ENCODE measurements around the gene IL31RA.

Gene IL31RA

DNA sequence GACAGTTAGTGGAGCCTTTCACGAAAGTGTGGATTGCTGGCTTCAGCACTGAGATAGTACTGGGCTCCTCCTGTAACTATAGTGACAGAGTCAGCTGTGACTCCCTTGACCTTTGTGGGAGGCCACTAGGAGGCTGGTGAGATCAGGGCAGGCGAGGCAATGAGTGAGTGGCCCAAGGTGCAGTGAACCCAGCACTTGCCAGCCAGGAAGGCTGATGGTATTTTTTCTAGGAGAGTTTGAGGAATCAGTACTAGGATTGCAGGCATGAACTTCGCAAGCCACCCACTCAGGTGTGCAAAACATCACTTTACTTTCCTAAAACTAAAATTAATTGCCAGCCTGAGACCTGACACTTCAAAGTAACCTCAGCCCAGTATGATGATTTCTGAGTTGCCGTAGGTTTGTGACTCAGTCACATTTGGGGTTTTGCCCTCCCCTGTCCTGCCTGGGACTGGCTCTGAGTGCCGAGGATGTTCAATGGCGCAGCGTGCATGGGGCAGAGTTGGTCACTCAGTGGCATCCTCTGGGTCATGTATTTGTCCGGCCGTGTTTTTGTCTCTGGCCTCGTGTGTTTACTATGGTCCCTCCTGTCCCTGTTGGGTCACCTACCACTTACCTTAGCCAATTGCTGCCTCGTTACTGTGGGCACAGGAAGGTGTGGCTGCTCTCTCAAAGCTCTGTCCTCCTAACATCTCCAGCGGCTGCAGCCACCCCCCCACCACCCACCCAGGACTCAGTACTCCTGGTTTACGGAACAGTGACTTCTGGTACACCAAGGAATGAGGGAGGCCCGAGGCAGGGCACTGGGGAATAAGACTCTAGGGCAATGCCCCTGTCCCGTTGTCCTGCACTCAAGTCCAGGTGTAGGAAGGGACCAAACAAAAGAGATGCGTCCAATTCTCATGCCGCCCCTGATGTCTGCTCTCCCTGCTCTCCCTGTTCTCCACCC, 67.2 kb downstream of the IL31RA start:
- Histone ChIP-seq H3K36me3 (ENCODE audit: control insufficient read depth in 1 of 2, insufficient read depth in 2 of 2, low read length in 2 of 2) (no peaks in the 10 kb centered on the region), H3K9me3 (ENCODE audit: insufficient read depth, low read depth, low read length) (no peaks in the 10 kb centered on the region), H2BK5ac (ENCODE audit: low read depth, low read length, poor library complexity) (no peak overlapping the region), H4K91ac (ENCODE audit: low read depth, low read length) (no peak overlapping the region), H4K12ac (ENCODE audit: low read depth, low read length) (no peak overlapping the region), H3K27me3 (ENCODE audit: insufficient read depth, low read length) (no peaks in the 10 kb centered on the region), H3K79me2 (ENCODE audit: control insufficient read depth, insufficient read depth, low read length, poor library complexity) (no peaks in the 10 kb centered on the region), H3K4me2 (ENCODE audit: low read length) (no peak overlapping the region), H3K4me1 (ENCODE audit: control insufficient read depth in 1 of 2, insufficient read depth in 2 of 2, low read length in 2 of 2) (peaks cover 0 to 2% of the 10 kb centered on the region in 2 experiments), H3K14ac (ENCODE audit: low read length) (no peak overlapping the region), H3K4me3 (ENCODE audit: low read depth, low read length) (no peak overlapping the region), H4K8ac (ENCODE audit: low read depth, low read length) (no peak overlapping the region), H2BK120ac (ENCODE audit: insufficient read depth, low read length, poor library complexity) (no peak overlapping the region), H2AK5ac (ENCODE audit: low read length) (no peak overlapping the region), H3K27ac (ENCODE audit: low read depth, low read length) (no peak overlapping the region), H3K18ac (ENCODE audit: low read length) (no peak overlapping the region), H2AFZ (ENCODE audit: insufficient read depth, low read length, poor library complexity) (no peak overlapping the region), H3K23ac (ENCODE audit: low read length) (no peak overlapping the region), H3K4ac (ENCODE audit: low read depth, low read length) (no peak overlapping the region), H2BK12ac (ENCODE audit: low read length) (no peak overlapping the region), H3K9ac (ENCODE audit: low read length) (no peak overlapping the region), H3K79me1 (ENCODE audit: low read length) (no peaks in the 10 kb centered on the region)
- no peak for DNase-seq
- no CpG with 5 or more reads among the region's 17 CpGs for WGBS (ENCODE audit: extremely low coverage, insufficient coverage, insufficient read length)

GRCh38 chr5:55919625-55920024, 68.5 kb downstream of the IL31RA start:
- Histone ChIP-seq H3K18ac (ENCODE audit: low read length) (no peak overlapping the region), H3K79me1 (ENCODE audit: low read length) (peaks cover under 1% of the 10 kb centered on the region), H2BK12ac (ENCODE audit: low read length) (no peak overlapping the region), H3K9me3 (ENCODE audit: insufficient read depth, low read depth, low read length) (no peaks in the 10 kb centered on the region), H4K12ac (ENCODE audit: low read depth, low read length) (no peak overlapping the region), H2BK5ac (ENCODE audit: low read depth, low read length, poor library complexity) (no peak overlapping the region), H3K23ac (ENCODE audit: low read length) (no peak overlapping the region), H3K79me2 (ENCODE audit: control insufficient read depth, insufficient read depth, low read length, poor library complexity) (no peaks in the 10 kb centered on the region), H3K4ac (ENCODE audit: low read depth, low read length) (no peak overlapping the region), H3K9ac (ENCODE audit: low read length) (no peak overlapping the region), H2AFZ (ENCODE audit: insufficient read depth, low read length, poor library complexity) (no peak overlapping the region), H2BK120ac (ENCODE audit: insufficient read depth, low read length, poor library complexity) (peak overlapping the region; percentile 30), H3K27me3 (ENCODE audit: insufficient read depth, low read length) (no peaks in the 10 kb centered on the region), H2AK5ac (ENCODE audit: low read length) (no peak overlapping the region), H3K4me3 (ENCODE audit: low read depth, low read length) (no peak overlapping the region), H4K91ac (ENCODE audit: low read depth, low read length) (no peak overlapping the region), H3K14ac (ENCODE audit: low read length) (no peak overlapping the region), H3K4me1 (ENCODE audit: control insufficient read depth in 1 of 2, insufficient read depth in 2 of 2, low read length in 2 of 2) (peaks cover 0 to 2% of the 10 kb centered on the region in 2 experiments), H3K4me2 (ENCODE audit: low read length) (no peak overlapping the region), H4K8ac (ENCODE audit: low read depth, low read length) (no peak overlapping the region), H3K36me3 (ENCODE audit: control insufficient read depth in 1 of 2, insufficient read depth in 2 of 2, low read length in 2 of 2) (no peaks in the 10 kb centered on the region), H3K27ac (ENCODE audit: low read depth, low read length) (no peak overlapping the region)
- no CpG with 5 or more reads among the region's 3 CpGs for WGBS (ENCODE audit: extremely low coverage, insufficient coverage, insufficient read length)
- no peak for DNase-seq

- no peak overlapping the region for H3K4me2 ChIP-seq (ENCODE audit: low read length)
- H3K79me2 ChIP-seq (ENCODE audit: control insufficient read depth, insufficient read depth, low read length, poor library complexity) = no peaks in the 10 kb centered on the region
- no peak overlapping the region for H4K12ac ChIP-seq (ENCODE audit: low read depth, low read length)
- no peak for DNase-seq
- H3K9ac ChIP-seq (ENCODE audit: low read length) = no peak overlapping the region
- H2BK120ac ChIP-seq (ENCODE audit: insufficient read depth, low read length, poor library complexity) = no peak overlapping the region
- H3K18ac ChIP-seq (ENCODE audit: low read length) = no peak overlapping the region
- no peaks in the 10 kb centered on the region for H3K27me3 ChIP-seq (ENCODE audit: insufficient read depth, low read length)
- H3K79me1 ChIP-seq (ENCODE audit: low read length) = peaks cover 6% of the 10 kb centered on the region
- peaks cover 0 to 2% of the 10 kb centered on the region in 2 experiments for H3K4me1 ChIP-seq (ENCODE audit: control insufficient read depth in 1 of 2, insufficient read depth in 2 of 2, low read length in 2 of 2)
- H3K27ac ChIP-seq (ENCODE audit: low read depth, low read length) = no peak overlapping the region
- H2BK5ac ChIP-seq (ENCODE audit: low read depth, low read length, poor library complexity) = no peak overlapping the region
- no peaks in the 10 kb centered on the region for H3K9me3 ChIP-seq (ENCODE audit: insufficient read depth, low read depth, low read length)
- no CpG with 5 or more reads among the region's 5 CpGs for WGBS (ENCODE audit: extremely low coverage, insufficient coverage, insufficient read length)
- no peak overlapping the region for H3K14ac ChIP-seq (ENCODE audit: low read length)
- H3K4ac ChIP-seq (ENCODE audit: low read depth, low read length) = no peak overlapping the region
- H3K23ac ChIP-seq (ENCODE audit: low read length) = no peak overlapping the region
- H3K36me3 ChIP-seq (ENCODE audit: control insufficient read depth in 1 of 2, insufficient read depth in 2 of 2, low read length in 2 of 2) = no peaks in the 10 kb centered on the region
- no peak overlapping the region for H2AFZ ChIP-seq (ENCODE audit: insufficient read depth, low read length, poor library complexity)
- H4K8ac ChIP-seq (ENCODE audit: low read depth, low read length) = no peak overlapping the region
- no peak overlapping the region for H2AK5ac ChIP-seq (ENCODE audit: low read length)
- H3K4me3 ChIP-seq (ENCODE audit: low read depth, low read length) = no peak overlapping the region
- no peak overlapping the region for H2BK12ac ChIP-seq (ENCODE audit: low read length)
- no peak overlapping the region for H4K91ac ChIP-seq (ENCODE audit: low read depth, low read length)
Measured at GRCh38 chr5:55920784-55921183, 69.6 kb downstream of the IL31RA start.

- no peaks in the 10 kb centered on the region for H3K27me3 ChIP-seq (ENCODE audit: insufficient read depth, low read length)
- H3K18ac ChIP-seq (ENCODE audit: low read length) = no peak overlapping the region
- H3K27ac ChIP-seq (ENCODE audit: low read depth, low read length) = no peak overlapping the region
- no CpG with 5 or more reads among the region's 4 CpGs for WGBS (ENCODE audit: extremely low coverage, insufficient coverage, insufficient read length)
- H3K79me2 ChIP-seq (ENCODE audit: control insufficient read depth, insufficient read depth, low read length, poor library complexity) = no peaks in the 10 kb centered on the region
- no peak overlapping the region for H2AK5ac ChIP-seq (ENCODE audit: low read length)
- peaks cover 0 to 2% of the 10 kb centered on the region in 2 experiments for H3K4me1 ChIP-seq (ENCODE audit: control insufficient read depth in 1 of 2, insufficient read depth in 2 of 2, low read length in 2 of 2)
- no peak overlapping the region for H2AFZ ChIP-seq (ENCODE audit: insufficient read depth, low read length, poor library complexity)
- no peak overlapping the region for H2BK120ac ChIP-seq (ENCODE audit: insufficient read depth, low read length, poor library complexity)
- no peak overlapping the region for H4K12ac ChIP-seq (ENCODE audit: low read depth, low read length)
- no peak overlapping the region for H4K8ac ChIP-seq (ENCODE audit: low read depth, low read length)
- no peak overlapping the region for H3K9ac ChIP-seq (ENCODE audit: low read length)
- no peak overlapping the region for H3K4me2 ChIP-seq (ENCODE audit: low read length)
- no peak for DNase-seq
- H3K4ac ChIP-seq (ENCODE audit: low read depth, low read length) = no peak overlapping the region
- no peak overlapping the region for H2BK12ac ChIP-seq (ENCODE audit: low read length)
- H2BK5ac ChIP-seq (ENCODE audit: low read depth, low read length, poor library complexity) = no peak overlapping the region
- peaks cover 10% of the 10 kb centered on the region for H3K79me1 ChIP-seq (ENCODE audit: low read length)
- no peak overlapping the region for H4K91ac ChIP-seq (ENCODE audit: low read depth, low read length)
- no peak overlapping the region for H3K23ac ChIP-seq (ENCODE audit: low read length)
- H3K4me3 ChIP-seq (ENCODE audit: low read depth, low read length) = no peak overlapping the region
- H3K14ac ChIP-seq (ENCODE audit: low read length) = no peak overlapping the region
- no peaks in the 10 kb centered on the region for H3K9me3 ChIP-seq (ENCODE audit: insufficient read depth, low read depth, low read length)
- no peaks in the 10 kb centered on the region for H3K36me3 ChIP-seq (ENCODE audit: control insufficient read depth in 1 of 2, insufficient read depth in 2 of 2, low read length in 2 of 2)
Measured at GRCh38 chr5:55921617-55922016, 70.5 kb downstream of the IL31RA start.

Data from trophoblast cell (in vitro differentiated cells and primary cell).